Esophagus muscularis mucosa (tissue), 3 donors: ENCODE data around the gene WWTR1.

Experiments used
- POLR2A ChIP-seq: fragments of 450-650 bp; IDR thresholded peaks from one replicate; pipeline ENCODE4 v1.6.1; 2017; ENCODE audit warnings: antibody characterized with exemption, moderate library complexity, mild to moderate bottlenecking, low read depth
- TF ChIP-seq, protein P1 (sequence below), 3 experiments: fragments of 200-600 bp in 2 of 3; fragments of 450-650 bp in 1 of 3; sonication (generic) in 2 of 3; IDR thresholded peaks; one replicate each; pipeline ENCODE4 v1.5.1; 2017 to 2019; ENCODE audit warnings: antibody characterized with exemption in 3 of 3, mild to moderate bottlenecking in 2 of 3, moderate library complexity in 1 of 3

DNA sequence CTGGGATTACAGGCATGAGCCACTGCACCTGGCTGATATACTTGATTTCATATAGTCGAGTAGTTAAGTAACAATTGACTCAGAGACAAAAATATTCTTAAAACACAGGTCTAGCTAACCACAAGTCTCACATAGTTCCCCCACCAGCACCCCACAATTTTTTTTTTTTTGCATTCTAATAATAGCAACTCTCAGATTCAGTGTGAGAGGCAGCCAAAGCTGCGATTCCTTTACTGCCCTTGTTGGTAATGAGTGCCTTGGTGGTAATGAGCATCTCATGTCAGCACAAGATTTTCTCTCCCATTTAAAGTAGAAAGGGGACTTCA is 72.5 kb downstream of the WWTR1 start:
- TF ChIP-seq, protein P1, sequence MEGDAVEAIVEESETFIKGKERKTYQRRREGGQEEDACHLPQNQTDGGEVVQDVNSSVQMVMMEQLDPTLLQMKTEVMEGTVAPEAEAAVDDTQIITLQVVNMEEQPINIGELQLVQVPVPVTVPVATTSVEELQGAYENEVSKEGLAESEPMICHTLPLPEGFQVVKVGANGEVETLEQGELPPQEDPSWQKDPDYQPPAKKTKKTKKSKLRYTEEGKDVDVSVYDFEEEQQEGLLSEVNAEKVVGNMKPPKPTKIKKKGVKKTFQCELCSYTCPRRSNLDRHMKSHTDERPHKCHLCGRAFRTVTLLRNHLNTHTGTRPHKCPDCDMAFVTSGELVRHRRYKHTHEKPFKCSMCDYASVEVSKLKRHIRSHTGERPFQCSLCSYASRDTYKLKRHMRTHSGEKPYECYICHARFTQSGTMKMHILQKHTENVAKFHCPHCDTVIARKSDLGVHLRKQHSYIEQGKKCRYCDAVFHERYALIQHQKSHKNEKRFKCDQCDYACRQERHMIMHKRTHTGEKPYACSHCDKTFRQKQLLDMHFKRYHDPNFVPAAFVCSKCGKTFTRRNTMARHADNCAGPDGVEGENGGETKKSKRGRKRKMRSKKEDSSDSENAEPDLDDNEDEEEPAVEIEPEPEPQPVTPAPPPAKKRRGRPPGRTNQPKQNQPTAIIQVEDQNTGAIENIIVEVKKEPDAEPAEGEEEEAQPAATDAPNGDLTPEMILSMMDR (IDR thresholded peaks at IDR 0.05): no peak
- no peak for TF ChIP-seq POLR2A
